Islet precursor cell (in vitro differentiated cells): ENCODE data around the gene C1QL4.
"Not testable (repeated sequence)": the region's sequence is repeated elsewhere in the genome, so short reads cannot be mapped to it uniquely, and the experiment has no call there.

Source experiments
- DNase-seq: peaks from one replicate; pipeline ENCODE4 v3.0.0-alpha.2; 2018

The C1QL4 gene

DNA sequence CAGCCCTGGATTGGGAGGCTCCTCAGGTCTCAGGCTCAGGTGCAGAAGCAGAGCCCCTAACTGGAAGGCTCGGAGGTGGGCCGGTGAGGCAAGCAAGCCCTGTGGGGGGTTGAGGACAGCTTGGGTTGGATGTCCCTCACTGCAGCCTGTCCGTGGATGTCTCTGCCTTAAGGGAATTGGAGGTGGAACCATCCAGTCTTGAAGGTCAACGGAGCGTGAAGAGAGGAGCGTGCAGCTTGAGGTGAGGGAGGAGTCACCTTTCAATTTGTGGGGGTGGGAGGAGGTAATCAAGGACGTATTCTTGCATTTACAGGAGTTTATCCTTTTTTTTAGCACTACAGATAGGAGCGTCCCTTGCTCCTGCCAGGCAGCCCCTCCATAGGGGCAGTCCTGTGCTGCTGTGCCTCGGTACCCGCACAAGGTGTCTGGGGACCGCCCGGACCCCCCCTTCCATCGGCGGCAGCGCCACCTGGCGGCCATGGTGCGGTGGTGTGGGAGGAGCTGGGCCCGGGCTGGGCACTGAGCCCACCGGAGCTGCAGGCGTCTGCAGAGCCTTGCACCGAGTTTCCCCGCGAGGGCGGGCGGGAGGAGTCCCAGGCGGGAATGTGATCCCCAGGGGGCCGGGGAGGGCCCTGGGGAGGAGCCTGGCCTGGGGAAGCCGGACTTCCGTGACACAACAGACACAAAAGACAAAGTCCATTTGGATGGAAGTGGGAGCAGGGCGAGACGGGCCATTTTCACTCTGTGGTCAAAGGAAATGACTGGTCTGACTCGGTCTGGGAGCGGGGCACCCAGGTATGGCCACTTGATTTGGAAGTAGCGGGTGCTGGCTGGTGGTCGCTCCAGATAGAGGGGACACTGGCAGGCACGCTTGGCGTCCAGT lies 10.6 kb upstream of the C1QL4 start:
- DNase-seq: peak; percentile 93

DNA sequence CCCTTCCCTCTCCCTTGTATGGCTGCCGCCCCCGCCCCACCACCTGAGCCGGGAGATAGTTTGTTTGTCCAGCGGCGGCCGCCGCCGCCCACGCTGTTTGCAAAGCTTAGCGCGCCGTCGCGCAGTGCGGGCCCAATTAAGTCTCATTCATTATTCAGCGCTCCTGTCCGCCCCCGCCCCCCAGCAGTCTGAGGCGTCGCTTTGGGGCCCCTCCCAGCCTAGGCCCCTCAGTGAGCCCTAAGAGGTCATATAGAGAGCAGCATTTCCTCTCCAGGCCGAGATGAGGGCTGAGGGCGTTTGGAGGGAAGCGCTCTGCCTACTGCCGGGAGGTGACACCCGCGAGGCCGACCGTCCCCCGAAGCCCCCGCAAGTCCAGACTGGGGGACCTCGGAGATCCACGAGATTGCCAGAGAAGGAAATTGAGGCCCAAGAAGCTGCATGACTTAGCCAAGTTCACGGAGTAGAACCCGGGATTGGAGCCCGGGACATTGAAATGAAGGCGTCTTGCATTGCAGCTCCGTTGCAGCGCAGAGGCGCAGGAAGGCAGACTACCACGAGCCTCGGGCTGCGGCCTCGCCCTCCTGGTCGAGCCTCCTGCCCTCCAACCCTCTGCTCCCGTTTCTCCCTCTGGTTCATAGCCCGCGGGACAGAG lies 9.8 kb upstream of the C1QL4 start, which contains the start of gene DNAJC22:
TSS of gene DNAJC22 (plus strand) at position 230 of the 652 bp plus-strand sequence. CDS start 1,985 bp downstream, outside the sequence.
- DNase-seq: peak; percentile 79

DNA sequence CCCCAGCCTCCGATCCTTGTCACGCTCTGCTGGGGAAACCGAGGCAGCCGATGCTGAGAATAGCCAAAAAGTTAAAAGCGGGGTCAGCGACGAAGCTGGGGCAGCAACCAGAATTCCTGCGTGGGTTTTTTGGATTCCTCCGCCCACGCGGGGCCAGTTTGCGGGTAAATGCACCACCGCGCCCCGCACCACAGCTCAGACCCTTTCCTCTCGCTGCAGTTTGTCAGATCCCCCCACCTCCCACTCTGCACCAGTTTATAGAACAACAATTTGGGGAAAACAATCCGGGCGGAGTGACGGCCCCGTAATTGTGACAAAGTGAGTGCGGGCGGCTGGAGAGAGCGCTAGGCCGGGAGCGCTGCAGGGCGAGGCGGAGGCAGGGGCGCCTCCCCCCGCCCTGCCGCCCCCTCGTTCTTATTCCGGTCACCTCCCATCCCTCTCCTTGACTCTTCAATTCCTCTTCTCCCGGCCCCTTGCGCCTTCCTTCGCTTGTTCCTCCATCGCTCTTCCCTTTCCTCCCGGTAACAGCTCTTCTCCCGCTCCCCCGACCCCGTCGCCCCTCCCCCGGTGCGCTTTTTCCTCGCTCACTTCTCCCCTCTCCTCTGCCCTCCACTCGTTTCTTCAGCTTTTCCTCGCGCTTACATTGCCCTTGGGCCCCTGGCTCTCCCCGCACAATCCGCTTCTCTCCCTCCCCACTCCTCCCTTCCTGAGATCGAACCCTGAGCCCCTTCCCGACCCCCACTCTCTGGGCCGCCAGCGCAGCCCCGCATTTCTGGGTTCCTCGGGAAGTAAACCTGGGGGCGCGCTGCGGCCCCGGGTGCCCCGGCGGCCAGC lies 9.1 kb upstream of the C1QL4 start:
- no peak for DNase-seq

DNA sequence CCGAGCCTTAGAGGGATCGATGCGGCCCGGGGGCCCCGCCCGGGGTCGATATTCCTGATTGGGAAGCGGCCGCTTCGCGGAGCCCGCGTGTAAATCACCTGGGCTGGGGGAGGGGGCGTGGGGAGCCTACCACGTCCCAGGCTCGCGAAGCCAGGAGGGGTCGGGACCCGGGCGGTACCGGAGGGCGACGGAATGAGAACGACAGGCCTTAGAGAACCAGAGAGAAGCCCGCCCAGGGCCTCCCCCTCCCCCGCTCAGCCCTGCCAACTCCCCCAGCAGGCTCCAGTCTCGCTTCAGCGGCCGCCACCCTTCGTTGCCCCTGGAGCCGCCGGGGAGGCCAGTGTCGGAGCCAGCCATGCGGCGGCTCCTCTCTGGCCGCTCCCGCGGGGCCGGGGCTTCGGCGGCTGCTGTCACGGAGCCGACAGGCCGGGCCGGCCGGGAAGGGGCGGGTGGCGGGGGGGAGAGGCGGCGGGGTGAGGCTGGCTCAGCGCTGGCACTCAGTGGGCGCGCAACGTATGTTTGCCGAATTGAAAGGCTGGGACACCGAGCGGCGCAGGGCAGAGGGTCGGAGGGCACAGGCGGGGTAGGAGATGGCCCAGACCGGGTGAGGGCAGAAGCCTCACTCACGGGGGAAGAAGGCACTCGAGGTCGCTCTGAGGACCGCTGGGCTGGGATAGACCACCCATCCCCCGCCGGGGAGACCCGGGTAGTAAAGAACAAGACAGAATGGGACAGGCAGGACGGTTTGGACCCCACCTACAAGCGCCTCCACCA lies 8.2 kb upstream of the C1QL4 start:
- DNase-seq: peak; percentile 81

DNA sequence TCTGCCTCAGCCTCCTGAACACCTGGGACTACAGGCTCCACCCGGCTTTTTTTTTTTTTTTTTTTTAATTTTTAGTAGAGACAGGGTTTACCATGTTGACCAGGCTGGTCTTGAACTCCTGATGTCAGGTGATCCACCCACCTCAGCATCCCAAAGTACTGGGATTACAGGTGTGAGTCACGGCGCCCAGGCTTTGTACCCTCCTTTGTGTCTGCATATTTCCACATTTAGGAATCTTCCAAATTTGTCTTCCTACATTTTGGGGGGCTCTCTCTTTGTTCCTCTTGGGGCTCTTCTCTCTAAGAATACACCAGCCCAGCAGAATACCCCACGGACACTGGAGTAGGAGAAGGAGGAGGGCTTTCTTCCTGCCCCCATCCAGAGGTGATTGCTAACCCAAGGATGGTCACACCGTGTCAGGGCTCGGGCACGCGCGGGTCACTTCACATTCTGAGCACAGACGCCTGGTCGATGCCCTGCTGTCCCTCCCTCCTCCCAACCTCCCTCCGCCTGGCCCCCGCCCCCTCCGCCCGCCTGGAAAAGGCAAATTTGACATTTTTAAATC lies 7.6 kb upstream of the C1QL4 start:
- DNase-seq: no peak

DNA sequence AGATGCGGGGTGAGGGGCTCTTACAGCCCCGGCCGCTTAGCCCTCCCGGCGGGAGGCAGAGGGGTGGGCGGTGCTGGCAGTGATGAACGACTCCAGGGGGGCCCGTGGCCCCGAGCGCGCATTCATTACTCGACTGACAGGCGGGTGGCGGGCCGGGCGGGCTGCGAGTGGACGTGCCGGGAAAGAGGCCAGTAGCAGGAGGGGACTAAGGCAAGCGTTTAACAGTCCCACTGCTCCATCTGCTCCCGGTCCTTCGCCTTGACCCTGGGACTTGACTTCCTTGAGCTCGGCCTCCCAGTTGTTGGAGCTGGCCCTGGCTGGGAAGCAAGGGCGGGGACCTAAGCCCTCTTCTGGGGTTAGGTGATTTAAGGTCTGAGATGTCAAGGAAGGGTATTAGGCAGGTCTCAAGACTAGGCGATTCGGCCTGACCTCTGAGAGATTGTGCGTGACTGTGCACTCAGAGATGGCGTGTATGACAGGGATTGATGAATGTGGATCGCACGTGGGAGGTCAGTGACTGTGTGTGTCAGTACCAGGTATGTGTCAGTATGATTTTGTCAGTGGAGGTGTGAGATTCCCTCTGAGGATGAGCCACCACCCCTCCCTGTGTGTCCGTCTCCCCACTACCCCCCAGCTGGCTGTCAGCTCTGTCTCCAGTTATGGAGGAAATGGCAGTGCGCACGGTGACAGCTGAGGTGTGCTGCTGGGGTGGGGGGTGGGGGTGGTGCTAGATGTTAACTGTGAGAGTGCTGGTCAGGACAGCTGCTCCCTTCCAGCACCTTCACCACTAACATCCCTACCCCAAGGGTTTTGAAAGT lies 6.1 kb upstream of the C1QL4 start:
- no peak for DNase-seq

DNA sequence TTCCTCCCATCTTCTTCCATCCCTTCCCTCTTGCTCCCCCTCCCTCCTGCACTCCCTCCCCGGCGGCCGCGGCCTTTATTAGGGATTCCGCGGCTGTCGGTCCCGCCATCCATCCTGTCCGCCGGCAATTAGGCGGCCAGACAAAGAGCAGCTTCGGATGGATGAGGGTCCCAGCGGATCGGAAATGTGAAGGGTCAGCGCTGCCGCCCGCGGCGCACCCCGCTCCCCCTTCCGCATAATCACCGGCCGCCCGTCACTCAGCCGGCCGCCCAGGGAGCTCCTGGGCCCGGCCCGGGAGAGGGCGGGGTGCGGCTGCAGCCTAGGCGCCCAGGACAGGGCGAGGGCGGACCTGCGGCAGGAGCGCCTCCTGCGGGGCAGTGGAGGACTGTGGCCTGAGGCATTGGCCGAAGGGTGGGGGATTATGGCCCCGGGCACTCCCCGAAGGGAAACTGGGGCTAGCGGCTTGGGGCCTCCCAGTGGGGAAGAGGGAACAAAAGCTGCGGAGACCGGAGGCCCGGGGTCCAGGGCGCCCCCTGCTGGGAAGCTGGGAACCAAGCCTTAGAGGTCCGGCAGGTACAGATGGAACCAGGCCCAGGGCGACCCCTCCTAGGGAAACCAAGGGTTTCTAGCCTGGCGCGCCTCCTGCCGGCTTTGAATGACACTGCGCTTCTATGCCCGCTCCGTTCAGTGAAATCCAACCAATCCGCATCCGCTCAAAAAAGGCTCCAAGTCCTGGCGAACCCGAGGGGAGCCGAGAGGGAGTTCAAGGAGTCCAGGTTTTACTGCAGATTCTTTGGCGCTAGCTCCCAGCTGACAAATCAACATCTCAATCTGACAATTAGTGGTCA lies 5.3 kb upstream of the C1QL4 start:
- peak; percentile 99 for DNase-seq

DNA sequence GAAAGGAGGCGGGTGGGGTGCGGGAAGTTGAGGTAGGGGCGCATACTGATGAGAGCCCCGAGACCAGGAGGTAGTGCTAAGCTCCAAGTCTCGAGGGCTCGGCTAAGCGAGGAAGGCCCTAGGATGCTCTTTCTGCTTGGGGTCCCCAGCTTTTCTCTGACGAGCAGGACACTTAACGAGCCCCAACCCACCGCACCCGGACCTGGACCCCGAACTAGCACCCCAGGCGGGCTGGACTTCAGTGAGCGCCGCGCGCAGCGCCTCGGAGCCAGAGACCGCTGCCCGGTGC lies 4.7 kb upstream of the C1QL4 start:
- no peak for DNase-seq

DNA sequence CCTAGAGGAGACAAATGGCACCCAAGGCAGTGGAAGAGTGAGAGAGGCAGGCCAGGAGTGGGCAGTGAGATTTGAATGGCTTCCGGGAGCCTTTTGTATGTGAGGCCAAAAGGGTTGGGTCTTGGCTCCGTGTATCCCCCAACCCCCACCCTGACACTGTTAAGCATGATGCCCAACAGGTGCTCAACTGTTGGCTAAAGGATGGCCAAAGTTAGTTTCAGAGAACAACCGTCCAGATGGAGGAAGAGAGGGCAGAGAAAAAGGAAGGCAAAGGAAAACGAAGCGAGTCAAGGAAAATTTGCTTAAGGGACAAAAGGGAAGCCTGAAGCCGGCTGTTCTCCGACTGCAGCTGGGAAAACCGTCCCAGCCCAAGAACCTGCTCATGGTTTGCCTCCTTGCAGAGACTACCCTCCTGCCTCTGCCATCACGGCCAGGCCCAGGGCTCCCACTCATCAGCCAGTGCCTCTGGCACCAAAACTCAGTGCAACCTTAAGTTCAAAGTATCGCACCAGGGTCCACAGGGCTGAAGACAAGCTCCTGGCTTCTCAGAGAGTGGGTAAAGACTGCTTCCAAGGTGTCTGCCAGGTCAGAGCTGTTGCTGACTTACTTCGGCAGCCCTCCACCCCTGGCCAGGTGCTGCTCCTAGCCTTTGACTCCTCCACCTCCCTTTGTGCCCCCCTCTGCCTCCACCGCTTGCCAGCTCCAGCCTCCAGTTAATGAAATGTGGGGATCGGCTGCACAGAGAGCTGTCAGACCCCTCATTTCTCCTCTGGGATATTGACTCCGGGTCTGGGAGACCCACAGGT lies 4.2 kb upstream of the C1QL4 start:
- DNase-seq: no peak

DNA sequence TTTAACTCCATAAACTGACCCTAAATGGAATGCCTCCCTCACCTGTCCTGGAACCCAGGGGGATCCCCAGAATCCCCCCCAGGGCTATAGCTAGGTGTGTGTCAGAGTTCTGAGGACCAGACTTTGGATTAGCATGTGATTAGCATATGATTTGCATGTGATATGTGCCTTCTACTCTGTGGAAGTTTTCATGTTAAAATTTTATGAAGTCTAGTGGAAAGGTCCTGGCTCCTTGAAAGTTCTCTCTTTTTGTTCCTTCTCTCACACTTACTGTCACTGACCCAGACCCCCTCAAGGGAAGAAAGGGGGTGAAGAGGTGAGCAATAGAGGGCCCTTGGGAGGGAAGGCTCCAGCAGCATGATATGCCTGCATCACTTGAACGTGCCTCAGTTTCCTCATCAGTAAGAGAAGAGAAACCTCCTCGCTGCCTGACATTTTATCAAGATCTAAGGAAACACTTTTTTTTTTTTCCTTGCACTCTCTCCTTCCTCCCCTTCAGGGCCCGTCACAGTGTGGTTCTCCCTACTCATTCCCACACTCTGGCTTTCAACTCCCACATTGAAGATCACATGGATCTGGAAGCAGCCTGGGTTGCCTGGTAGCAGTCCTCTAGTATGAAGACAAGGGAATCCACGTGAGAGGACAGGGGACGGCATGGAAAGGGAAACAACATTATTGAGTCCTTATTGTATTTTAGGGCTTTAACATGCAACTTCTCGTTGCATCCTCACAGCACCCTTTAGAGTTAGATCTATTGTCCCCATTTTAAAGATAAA lies 3.3 kb upstream of the C1QL4 start:
- no peak for DNase-seq

DNA sequence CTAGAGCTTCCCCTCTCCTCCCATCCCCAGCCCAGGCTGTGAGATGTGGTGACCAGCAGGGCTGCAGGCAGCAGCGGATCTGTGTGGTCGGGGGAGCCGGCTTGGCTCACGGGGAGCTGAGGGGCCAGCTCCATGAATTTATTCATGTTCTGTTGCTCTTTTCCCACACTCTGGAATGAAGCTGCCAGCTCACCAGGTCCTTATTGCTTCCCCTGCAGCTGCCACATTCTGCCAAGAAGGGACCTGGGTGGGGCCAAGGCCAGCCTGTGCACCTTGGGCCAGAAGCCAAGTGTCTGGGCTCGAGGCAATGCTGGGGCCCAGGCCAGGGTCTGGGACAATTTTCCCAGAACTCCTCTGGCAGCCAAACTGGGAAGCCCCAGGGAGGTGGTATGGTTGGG lies 2.5 kb upstream of the C1QL4 start:
- no peak for DNase-seq

DNA sequence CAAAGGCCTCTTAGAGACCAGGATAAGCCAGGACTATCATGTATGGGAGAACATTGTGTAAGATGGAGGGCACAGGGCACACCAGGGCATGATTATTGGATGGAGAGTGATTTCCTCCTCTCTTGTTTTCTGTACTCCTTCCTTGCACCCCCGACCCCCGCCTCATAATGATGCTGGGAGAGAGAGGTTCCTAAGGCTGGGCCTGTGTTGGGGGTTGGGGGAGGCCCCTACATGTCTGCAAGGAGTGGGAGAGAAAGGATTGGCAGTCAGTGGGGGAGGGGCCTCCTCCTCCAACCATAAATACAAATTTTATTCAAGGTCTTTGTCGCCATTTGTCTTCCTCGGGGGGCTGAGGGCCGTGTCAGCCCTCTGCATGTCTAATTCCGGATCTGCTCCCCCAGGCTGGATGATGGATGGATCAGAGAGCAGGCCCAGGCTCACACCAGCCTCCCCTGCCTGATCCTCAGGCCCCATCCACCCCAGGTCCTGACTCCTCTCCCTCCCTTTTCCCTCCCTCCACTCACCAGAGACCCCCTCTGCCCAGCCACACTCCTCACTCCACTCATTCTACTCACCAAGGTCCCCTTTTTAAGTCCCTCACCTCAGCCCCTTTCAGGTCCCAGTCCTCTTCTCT lies 2.0 kb upstream of the C1QL4 start:
- no peak for DNase-seq

DNA sequence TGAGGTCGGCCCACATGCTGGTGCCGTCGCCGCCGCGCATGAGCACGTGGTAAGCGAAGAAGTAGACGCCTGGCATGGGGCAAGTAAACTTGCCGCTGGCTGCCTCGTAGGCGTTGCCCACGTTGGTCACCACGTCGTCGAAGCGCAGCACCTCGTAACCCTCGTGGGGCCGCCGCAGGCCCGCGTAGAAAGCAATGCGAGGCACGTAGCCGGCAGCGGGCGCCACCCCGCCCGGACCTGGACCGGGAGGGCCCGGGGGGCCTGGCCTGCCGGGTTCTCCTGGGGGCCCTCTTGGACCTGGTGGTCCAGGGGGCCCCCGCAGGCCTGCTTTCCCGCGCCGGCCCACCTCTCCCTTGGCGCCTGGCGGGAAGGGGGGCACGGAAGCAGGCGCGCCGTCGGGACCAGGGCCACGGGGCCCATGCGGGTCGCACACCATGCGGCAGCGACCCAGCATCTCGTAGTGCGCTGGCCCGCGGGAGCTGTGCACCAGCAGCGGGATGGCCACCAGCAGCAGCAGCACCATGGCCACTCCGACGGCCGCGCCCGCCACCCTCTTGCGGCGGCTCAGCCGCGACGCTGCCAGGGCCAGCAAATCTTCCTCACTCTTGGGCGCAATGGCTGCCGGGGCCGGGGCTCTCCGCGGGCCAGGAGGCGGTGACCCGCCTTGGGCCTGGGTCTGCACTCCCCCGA lies 888 bp downstream of the C1QL4 start:
- DNase-seq: no peak

DNA sequence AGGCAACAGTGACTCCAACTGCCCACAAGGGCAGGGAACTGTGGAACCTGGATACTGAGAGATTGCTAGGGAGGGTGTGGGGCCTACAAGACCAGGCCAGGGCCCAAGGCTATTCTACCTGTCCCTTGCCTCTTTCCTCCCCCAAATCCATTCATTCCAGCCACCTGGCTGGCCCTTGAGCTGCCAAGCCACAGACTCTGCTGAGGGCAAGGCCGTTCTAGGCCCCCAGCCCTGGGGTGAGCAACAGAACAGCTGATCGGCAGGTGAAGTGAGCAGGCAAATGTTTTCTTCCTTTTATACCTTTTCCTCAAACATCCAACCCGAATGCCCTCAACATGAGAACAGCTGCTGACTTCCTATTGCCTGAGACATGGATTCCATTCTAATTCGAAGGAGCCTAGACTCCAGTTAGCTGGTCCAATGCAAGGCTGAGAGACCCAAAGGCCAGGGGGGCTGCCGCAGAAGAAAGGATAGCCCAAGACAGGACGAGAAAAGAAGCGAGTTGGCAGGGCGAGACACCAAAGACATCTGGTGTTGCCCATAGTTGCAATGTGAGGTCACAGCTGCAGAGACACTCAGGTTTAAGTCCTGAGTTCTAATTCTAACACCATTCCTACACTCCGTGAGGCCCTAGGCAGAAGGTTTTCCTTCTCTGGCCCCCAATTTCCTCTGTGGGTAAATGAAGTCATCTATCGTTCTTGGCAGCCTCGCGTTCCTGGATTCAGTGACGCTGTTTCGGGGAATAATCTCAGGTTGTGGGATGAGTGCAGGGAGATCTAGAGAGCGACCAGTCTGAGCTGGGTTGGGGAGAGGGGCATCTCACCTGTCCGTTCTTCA lies 1.7 kb downstream of the C1QL4 start:
- DNase-seq: peak; percentile 56

DNA sequence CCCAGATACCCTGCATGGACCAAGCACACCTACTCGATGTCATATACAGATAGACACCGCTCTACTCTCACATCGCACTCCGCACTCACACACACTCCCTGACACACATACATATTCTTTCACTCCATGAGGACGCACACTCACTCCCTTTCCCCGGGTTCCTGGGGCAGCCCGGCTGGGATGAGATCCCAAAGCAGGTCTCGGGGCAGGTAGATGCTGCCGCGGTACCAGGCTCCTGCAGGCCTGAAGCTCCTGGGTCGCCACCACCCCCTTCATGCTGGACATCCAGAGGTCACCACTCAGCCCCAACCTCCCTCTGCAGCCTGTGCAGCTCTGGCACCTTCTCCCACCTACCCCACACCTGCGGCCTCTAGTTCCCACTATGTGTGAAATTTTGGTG lies 2.3 kb downstream of the C1QL4 start:
- DNase-seq: no peak

DNA sequence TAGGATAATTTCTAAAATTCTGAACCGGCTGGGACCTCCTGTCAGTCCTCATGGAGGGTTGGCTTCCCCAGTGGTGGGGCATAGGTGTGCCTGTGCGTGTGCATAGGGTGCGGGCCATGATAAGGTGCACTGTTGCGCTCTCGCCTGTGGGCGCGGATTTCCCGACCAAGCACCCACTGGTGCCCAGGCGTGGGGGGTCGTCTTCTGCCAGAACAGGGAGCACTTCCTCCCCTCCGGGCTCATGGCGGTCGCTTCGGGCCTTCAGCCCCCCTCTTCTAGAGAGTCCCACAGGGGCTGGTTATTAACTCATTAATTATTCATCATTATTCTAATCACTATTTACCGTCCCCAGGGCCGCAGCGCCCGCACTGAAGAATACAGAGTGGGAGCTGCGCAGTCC lies 2.8 kb downstream of the C1QL4 start:
- no peak for DNase-seq

DNA sequence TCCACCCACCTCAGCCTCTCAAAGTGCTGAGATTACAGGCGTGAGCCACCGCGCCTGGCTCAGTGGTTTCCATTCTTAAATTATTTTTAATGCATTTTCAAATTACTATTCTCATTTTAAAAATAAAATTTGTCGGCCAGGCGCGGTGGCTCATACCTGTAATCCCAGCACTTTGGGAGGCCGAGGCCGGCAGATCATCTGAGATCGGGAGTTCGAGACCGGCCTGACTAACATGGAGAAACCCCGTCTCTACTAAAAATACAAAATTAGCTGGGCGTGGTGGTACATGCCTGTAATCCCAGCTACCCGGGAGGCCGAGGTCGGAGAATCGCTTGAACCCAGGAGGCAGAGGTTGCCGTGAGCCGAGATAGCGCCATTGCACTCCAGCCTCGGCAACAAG lies 3.2 kb downstream of the C1QL4 start:
- not testable (repeated sequence) for DNase-seq
